GM21447 (cell line): Measurements from ENCODE around the gene ZNF692.
"Not testable (repeated sequence)": the region's sequence is repeated elsewhere in the genome, so short reads cannot be mapped to it uniquely, and the experiment has no call there.

Experiments
- ATAC-seq: cut with Tn5 transposase; IDR thresholded peaks from one replicate; pipeline ENCODE4 v1.9.1; 2021; ENCODE audit not compliant: unreplicated experiment

The ZNF692 gene, protein sequence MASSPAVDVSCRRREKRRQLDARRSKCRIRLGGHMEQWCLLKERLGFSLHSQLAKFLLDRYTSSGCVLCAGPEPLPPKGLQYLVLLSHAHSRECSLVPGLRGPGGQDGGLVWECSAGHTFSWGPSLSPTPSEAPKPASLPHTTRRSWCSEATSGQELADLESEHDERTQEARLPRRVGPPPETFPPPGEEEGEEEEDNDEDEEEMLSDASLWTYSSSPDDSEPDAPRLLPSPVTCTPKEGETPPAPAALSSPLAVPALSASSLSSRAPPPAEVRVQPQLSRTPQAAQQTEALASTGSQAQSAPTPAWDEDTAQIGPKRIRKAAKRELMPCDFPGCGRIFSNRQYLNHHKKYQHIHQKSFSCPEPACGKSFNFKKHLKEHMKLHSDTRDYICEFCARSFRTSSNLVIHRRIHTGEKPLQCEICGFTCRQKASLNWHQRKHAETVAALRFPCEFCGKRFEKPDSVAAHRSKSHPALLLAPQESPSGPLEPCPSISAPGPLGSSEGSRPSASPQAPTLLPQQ

DNA sequence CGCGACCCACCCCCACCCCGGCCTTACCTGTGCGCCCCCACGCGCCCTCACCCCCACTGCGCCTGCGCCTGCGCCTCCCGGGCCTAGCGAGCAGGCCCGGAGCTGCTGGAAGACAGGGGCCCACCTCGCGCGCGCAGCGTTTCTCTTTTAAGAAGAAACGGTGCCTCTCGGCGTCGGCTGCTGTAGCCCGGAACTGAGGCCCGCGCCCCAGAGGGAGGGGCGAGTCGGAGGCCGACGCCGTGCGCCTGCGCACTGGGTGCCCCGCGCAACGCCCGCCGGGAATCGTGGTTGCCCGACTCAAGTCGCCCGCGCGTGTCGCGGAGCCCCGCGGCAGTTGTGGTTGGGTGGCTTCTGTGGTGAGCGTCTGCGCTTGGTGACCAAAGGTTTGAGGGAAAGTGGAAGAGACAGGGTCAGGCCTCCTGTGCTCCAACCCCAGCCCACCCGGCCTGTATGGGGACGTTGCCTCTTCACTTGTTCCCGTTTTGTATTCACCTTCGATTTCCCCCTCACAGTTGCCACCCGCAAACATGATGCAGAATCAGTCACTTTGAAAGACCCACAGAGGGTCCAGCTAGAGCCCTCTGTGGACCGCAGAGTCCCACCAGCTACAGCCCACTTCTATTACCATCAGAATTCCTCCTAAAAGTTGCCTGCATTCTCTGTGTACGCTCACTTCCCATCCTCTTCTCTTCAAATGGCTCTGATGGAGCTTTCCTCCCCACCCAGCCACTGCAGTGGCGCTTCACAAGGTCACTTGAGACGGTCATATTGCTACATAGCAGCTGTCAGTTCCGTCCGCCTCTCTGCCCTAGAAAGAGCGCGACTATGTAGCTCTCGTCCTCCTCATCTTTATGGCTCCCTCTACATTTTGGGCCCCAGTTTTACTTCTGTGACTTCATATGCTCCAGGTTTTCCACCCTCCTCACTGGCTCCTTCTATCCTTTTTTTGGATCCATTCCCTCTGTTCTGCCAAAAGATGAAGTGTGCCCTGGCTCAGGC is at the start of gene ZNF692:
Gene ZNF692, minus strand, starts transcription at position 195 of the 999 bp plus-strand sequence. CDS start 776 bp downstream, outside the sequence.
- ATAC-seq = peak; percentile 78

DNA sequence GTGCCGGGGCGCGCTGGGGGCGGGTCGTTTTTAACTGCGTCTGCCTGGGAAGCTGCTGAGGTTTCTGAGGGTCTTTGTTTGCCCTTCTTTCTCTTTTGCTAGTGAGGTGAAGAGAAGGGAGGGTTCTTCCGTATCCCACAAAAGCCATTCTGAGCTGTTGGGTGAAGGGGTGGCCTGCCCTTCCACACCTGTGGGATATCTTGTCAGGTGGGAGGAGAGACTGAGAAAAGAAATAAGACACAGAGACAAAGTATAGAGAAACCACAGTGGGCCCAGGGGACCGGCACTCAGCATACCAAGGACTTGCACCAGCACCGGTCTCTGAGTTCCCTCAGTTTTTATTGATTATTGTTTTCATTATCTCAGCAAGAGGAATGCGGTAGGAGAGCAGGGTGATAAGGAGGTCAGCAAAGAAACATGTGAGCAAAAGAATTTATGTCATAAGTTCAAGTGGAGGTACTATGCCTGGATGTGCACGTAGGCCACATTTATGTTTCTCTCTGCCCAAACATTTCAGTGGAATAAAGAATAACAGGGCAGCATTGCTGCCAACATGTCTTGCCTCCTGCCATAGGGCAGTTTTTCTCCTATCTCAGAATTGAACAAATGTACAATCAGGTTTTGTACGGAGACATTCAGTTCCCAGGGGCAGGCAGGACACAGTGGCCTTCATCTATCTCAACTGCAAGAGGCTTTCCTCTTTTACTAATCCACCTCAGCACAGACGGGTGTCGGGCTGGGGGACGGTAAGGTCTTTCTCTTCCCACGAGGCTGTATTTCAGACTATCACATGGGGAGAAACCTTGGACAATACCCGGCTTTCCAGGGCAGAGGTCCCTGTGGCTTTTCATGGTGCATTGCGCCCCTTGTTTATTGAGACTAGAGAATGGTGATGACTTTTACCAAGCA is 48.1 kb upstream of the ZNF692 start:
- ATAC-seq = peak; percentile 27

DNA sequence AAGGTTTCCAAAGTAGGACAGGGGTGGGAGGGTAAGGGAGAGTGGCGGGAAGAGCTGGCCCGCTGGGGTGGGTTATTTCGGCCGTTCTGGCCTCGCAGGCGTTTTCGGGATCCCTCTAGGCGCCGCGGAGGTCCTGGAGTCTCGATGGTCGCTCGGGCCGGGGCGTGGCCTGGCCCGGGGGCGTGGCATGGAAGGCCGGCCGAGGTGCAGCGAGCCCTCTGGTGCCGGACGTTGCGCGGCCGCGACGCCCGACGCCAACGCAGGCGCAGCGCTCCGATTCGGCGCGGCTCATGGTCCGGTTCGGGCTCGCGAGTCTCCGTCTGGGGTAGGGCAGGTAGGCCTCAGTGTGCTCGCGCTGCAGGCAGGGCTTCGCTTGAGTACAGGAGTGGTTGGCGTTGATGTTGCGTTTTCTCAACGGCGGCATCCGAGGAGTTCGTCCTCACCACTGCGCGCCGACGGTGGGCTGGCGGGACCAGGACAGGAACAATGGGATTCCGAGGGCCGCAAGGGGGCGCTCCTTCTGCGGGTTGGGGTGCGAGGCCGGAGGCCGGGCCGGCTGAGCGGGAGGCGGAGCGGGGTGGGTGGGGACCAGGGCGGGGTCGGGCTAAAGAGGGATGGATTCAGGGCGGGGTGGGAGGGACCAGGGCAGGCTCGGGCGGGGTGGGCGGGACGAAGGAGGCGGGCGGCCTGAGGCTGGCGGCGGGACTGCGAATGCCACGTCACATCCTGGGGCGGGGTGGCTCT is 47.3 kb upstream of the ZNF692 start, which contains the start of gene PGBD2:
Gene PGBD2, plus strand, starts transcription at position 227 of the 744 bp plus-strand sequence. CDS start 7,628 bp downstream, outside the sequence.
- ATAC-seq = peak; percentile 87

DNA sequence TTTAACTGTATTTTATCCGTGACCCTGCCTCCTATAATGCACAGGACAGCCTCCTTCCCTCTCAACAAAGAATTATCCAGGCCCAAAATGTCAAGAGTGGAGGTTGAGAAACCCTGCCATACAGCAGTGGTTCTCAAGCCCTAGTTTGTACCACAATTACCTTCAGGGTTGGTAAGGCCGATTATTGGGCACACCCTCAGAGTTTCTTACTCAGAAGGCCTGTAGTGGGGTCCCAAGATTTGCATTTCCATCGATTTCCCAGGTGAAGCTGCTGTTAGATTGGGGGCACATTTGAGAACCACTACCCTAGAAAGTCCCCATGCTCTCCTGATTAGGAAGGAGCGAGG is 46.8 kb upstream of the ZNF692 start:
- ATAC-seq = no peak

DNA sequence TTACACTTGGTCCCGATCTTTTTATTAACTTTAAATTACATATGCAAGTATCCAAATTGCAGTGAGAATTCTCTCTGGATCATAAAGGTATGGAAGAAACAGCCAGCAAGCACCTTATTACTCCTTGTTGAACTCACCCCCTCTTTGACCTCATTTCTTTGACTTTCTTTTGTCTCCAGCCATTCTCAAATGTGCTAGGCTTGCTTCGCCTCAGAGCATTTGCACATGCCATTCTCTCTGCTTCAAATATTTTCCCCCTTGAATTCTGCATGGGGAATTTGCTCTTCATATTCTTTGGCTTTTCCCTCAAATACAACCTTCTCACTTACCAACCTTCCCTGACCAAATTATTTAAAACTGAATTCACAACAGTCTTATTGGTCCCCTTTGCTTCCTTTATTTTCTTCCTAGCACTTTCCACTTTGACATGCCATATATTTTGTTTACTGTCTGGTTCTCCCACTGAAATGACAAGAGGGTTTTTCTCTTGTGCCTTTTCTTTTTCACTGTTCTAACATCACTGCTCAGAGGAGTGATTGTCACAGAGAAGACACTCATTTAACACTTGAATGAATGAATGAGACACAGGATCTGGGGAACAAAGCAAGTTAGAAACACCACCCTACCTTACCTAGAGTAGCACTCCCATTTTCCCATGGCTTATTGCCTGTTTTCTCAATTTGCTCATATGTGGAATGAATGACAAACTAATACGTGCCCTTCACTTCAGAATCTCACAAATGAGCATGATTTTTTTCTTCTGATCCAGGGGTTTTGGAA is 45.7 kb upstream of the ZNF692 start:
- no peak for ATAC-seq

DNA sequence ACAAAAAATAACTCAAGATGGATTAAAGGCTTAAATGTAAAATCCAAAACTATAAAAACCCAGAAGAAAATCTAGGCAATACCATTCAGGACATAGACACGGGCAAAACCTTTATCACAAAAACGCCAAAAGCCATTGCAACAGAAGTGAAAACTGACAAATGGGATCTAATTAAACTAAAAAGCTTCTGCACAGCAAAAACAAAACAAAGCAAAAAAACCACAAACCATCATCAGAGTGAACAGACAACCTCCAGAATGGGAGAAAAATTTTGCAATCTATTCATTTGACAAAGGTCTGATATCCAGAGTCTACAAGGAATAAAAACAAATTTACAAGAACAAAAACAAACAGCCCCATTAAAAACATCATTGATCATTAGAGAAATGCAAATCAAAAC is 42.7 kb upstream of the ZNF692 start:
- no peak for ATAC-seq

DNA sequence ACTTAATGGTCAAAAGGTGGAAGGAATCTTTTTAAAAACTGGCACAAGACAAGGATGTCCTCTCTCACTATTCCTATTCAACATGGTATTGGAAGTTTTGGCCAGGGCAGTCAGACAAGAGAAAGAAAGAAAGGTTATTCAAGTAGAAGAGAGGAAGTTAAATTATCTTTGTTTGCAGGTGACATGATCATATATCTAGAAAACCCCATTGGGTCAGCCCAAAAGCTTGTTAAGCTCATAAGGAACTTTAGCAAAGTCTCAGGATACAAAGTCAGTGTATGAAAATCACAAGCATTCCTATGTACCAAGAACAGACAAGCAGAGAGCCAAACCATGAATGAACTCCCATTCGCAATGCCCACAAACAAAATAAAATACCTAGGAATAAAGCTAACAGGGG is 41.8 kb upstream of the ZNF692 start:
- no peak for ATAC-seq

DNA sequence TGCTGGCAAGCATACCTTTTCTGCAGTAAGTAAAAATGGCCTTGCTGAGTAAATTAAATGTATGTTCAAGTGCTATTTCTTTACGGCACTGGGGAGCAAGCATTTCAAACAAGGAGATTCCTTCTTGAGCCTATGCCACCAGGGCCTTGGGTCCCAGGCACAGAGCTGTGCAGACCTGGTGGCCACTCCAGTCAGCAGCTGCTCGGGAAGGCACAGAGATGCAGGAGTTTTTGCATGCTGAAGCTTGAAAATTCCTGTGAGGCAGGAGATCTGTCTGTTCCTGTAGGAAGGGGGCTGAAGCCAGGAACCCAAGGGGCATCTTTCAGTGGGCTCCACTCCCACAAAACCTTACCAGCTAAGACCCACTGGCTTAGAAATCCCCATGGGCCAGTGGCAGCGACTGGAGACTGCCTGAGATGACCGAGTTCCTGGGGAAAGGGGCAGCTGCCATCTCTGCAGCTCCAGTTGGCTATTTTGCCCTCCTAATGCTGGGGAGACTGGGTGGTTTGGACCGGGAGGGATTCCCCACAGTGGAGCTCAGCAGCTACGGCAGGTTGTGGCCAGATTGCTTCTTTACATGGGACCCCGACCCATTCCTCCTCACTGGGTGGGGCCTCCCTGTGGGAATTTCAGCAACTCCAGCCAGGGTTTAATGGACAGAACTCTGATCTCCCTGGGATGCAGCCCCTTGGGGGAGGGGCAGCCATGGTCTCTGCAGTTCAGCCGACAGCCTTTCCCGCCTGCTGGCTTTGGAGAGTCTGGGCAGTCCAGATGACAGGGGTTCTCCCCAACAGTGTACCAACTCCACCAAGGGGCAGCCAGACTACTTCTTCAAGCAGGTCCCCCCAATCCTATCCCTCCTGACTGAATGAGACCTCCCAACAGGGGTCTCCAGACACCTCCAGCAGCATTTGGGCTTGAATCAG is 38.8 kb upstream of the ZNF692 start:
- ATAC-seq = no peak

DNA sequence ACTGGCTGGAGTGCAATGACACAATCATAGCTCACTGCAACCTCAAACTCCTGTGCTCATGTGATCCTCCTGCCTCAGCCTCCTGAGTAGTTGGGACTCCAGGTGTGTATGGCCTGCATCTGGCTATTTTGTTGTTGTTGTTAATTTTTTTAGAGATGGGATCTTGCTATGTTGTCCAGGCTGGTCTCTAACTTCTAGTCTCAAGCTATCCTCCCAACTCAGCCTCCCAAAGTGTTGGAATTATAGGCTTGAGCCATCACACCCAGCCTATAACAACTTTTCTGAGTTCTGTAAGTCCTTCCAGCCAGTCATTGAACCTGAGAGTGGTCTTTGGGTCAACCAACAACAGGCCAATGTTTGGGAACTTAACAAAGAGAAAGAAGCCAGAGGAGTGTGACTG is 36.0 kb upstream of the ZNF692 start:
- ATAC-seq = no peak

DNA sequence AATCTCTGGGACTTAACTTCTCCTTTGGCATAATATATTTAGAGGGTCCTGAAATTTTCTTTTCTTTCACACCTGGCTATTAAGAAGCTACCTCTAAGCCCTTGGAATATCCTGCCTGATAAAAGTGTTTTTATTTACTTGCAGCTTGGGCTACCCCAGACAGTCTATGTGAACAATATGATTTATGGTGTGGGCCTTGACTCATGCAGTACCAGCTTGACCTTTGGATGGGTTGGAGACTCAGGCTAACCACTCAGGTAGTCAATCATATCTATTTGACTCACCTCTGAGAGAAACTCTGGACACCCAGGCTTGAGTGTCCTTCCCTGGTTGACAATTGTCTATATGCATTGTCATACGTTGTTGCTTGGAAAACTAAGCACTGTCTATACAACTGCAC is 33.7 kb upstream of the ZNF692 start:
- no peak for ATAC-seq

DNA sequence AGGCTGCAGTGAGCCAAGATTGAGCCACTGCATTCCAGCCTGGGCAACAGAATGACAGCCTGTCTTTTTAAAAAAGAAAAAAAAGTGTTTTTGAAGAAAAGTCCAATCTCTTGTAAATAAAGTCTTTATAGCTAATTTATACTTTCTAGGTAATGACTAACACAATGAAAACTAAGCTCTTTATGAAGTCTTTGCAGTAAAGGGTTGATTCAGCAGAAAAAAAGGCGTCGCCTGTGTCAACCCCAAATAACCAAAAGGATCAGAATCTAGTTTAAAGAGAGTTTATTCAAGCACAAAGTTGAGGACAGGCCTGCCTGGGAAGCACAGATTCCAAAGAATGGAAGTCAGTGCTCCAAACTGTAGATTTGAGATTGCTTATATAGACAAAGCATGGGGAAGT is 32.9 kb upstream of the ZNF692 start:
- no peak for ATAC-seq

DNA sequence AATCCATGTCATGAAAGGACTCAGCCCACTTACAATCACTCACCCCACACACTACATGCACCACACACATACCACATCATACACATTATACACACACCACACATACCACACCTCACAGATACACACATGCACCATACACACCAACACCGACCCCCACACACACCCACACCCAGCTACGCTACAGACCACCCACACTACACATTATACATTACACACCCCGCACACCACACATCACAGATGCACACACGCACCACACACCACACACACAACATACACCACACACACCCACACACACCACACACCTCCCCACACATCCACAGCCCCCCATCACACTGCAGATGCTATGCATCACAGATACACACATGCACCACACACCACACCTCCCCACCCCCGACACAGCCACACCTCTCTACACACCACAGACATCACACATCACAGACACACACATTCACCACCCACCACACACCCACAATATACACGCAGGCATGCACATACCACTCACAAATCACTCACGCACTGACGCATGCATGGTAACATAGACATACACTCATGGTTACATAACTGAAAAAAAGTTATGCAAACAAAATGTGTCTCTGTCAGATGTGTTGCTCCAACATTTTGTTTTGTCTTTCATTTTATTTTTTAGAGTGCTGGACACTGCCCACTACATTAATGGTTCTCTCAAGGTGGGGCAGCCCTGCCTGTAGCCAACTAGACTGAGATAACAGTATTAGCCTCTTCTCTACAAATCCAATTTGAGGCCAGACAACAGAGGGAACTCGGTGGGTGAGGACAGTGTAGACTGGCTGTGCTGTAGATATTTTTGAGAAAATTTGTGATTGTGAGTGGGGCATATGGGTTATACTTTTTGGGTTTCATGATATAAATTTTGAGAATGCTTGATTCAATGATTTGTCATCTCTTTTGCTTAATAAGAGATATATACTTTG is 31.9 kb upstream of the ZNF692 start:
- ATAC-seq = no peak

DNA sequence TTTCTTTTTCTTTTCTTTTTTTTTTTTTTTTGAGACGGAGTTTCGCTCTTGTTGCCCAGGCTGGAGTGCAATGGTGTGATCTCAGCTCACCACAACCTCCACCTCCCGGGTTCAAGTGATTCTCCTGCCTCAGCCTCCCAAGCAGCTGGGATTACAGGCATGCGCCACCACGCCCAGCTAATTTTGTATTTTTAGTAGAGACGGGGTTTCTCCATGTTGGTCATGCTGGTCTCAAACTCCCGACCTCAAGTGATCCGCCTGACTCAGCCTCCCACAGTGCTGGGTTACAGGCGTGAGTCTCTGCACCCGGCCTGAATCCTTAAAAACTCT is 31.0 kb upstream of the ZNF692 start:
- ATAC-seq = not testable (repeated sequence)

DNA sequence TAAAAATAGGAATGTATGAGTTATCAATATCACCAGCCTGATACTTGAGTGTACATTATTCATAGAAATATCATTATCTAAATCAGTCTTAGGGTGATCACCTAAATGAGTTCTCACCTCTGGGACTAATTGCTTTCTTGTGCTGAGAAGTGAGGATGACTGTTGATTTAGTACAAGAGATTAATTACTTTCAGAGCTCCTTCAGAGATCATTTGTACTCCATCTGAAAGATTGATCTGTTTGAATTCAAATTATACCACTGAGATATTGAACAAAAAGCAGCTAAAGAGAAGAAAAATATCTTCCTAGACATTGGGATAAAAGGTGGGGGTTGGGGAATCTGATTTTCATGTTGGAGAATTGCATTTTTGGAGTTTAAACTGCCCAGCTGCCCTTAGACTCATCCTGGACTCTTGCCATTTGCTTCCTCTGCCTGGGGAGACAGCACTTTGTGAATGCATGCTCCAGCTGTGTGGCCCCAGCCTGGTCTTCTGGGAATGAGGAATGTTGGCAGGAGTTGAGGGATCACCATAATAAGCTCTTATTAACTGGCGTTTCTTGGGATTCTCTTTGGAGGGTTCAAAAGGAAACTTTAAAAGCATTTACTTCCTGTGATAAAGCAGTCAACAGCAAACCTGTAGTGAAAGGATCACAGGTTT is 27.5 kb upstream of the ZNF692 start:
- no peak for ATAC-seq

DNA sequence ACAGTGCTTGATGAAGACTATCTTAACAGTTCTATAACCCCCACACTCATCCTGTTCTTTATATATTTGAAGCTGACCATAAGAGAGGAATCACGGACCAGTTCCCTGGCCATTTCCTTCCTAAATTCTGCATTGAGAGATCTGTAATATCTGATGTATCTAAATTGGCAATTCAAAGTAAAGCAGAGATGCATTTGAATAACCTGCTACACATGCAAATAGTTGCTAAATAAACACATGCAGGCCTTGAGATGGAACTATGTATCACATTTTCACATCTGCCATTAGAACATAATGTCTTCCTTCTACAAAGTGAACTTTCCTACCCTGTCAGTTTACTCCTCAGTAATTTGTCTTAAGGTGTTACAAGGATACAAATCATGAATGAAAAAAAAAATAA is 26.8 kb upstream of the ZNF692 start:
- ATAC-seq = no peak

DNA sequence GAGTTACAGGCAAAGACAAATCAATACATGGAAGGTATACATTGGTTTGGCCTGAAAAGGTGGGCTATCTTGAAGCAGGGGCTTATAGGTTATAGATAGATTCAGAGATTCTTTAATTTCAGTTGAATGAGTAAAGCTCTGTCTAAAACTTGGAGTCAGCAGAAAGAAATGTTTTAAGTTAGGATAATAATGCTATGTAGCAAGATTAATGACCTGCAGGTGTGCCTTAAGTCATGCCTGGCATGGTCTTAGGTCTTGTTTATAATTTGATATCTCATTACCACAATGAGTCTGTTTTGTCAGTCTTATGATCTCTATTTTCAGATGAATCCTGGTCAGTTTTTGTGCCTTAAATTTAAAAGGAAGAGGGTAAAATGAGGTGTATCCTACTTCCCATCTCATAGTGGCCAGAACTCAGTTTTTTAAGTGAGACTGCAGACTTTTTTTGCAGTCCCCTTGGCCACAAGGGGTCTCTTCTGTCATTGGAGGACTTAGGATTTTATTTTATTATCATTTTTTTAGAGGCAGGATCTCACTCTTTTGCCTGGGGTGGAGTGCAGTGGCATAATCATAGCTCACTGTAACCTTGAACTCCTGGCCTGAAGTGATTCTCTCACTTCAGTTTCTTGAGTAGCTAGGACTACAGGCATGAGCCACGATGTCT is 25.9 kb upstream of the ZNF692 start:
- no peak for ATAC-seq
